ENCODE measurements around the gene CD302. TPM values are rescaled to one million over a fixed set of nuclear protein-coding genes. Genes with fewer than 3 reads are reported as not detected.

CD302 gene
- total RNA-seq, 4 donors from 2014 or later, result 12.7 to 35.9 (median 19.1) TPM

GRCh38 chr2:159783556-159783955 is 14.5 kb downstream of the CD302 start:
- no peaks in the 10 kb centered on the region for H3K9me3 ChIP-seq
- no peak for DNase-seq
- H3K4me1 ChIP-seq, result peaks cover 0 to 20% (median 8%) of the 10 kb centered on the region in 4 donors
- H3K4me3 ChIP-seq, result no peak overlapping the region
- H3K36me3 ChIP-seq, result no peaks in the 10 kb centered on the region
- no peaks in the 10 kb centered on the region for H3K27me3 ChIP-seq
- in situ Hi-C loops (cut with MboI; ENCODE audit: low pct_ligation_motif_present in 1 of 4, low pct_unique_long_range_greater_than_20kb in 1 of 4, low sequenced_read_pairs in 3 of 4) (no loop called here), intact Hi-C loops (cut with DNase I; ENCODE audit: low total_unique reads) (no loop called here)
- WGBS, 2 donors (ENCODE audit: low coverage in 1 of 2), result 70 to 74% methylated on average over 1 of the region's 1 CpG
- H3K27ac ChIP-seq, result no peak overlapping the region
- TF ChIP-seq POLR2A (IDR thresholded peaks at IDR 0.05) (no peak), EP300 (IDR thresholded peaks at IDR 0.05; ENCODE audit: low read depth) (no peak), CTCF (IDR thresholded peaks at IDR 0.05) (no peak), POLR2AphosphoS5 (IDR thresholded peaks at IDR 0.05) (no peak)

- WGBS, 2 donors (ENCODE audit: low coverage in 1 of 2), result 88 to 90% methylated on average over 3 of the region's 3 CpGs
- no peak for DNase-seq
- in situ Hi-C loops (cut with MboI; ENCODE audit: low pct_ligation_motif_present in 1 of 4, low pct_unique_long_range_greater_than_20kb in 1 of 4, low sequenced_read_pairs in 3 of 4) (no loop called here), intact Hi-C loops (cut with DNase I; ENCODE audit: low total_unique reads) (no loop called here)
- H3K9me3 ChIP-seq, result no peaks in the 10 kb centered on the region
- H3K36me3 ChIP-seq, result no peaks in the 10 kb centered on the region
- H3K4me3 ChIP-seq, result no peak overlapping the region
- H3K4me1 ChIP-seq, result no peaks in the 10 kb centered on the region
- H3K27ac ChIP-seq, result no peak overlapping the region
- H3K27me3 ChIP-seq, result no peaks in the 10 kb centered on the region
- TF ChIP-seq CTCF (IDR thresholded peaks at IDR 0.05), result peak in 1 of 5 experiments; percentile 9
- TF ChIP-seq POLR2AphosphoS5 (IDR thresholded peaks at IDR 0.05), result no peak
Measured at GRCh38 chr2:159776321-159776720, 21.7 kb downstream of the CD302 start.

- Histone ChIP-seq H3K36me3 (no peaks in the 10 kb centered on the region), H3K27ac (no peak overlapping the region), H3K4me1 (no peaks in the 10 kb centered on the region), H3K4me3 (no peak overlapping the region), H3K27me3 (no peaks in the 10 kb centered on the region), H3K9me3 (no peaks in the 10 kb centered on the region)
- in situ Hi-C loops (cut with MboI; ENCODE audit: low pct_ligation_motif_present in 1 of 4, low pct_unique_long_range_greater_than_20kb in 1 of 4, low sequenced_read_pairs in 3 of 4), result no loop called here
- no peak for DNase-seq
- 50 to 72% methylated on average over 1 of the region's 1 CpG for WGBS, 2 donors (ENCODE audit: low coverage in 1 of 2)
- intact Hi-C loops (cut with DNase I; ENCODE audit: low total_unique reads), result no loop called here
- TF ChIP-seq EP300 (IDR thresholded peaks at IDR 0.05; ENCODE audit: low read depth) (no peak), POLR2AphosphoS5 (IDR thresholded peaks at IDR 0.05) (no peak), CTCF (IDR thresholded peaks at IDR 0.05) (no peak), POLR2A (IDR thresholded peaks at IDR 0.05) (no peak)
Measured at GRCh38 chr2:159775021-159775420, 23.0 kb downstream of the CD302 start.

GRCh38 chr2:159774370-159774990 is 23.5 kb downstream of the CD302 start:
- no peak overlapping the region for H3K4me3 ChIP-seq
- in situ Hi-C loops (cut with MboI; ENCODE audit: low pct_ligation_motif_present in 1 of 4, low pct_unique_long_range_greater_than_20kb in 1 of 4, low sequenced_read_pairs in 3 of 4), result no loop called here
- H3K4me1 ChIP-seq, result no peaks in the 10 kb centered on the region
- 74 to 82% methylated on average over 3 of the region's 3 CpGs for WGBS, 2 donors (ENCODE audit: low coverage in 1 of 2)
- no peaks in the 10 kb centered on the region for H3K9me3 ChIP-seq
- intact Hi-C loops (cut with DNase I; ENCODE audit: low total_unique reads), result no loop called here
- TF ChIP-seq POLR2A (IDR thresholded peaks at IDR 0.05), result no peak
- TF ChIP-seq CTCF (IDR thresholded peaks at IDR 0.05), result no peak
- peak in 1 of 3 donors; percentile 5 for TF ChIP-seq POLR2AphosphoS5 (IDR thresholded peaks at IDR 0.05)
- TF ChIP-seq EP300 (IDR thresholded peaks at IDR 0.05; ENCODE audit: low read depth), result no peak
- DNase-seq, result no peak
- H3K36me3 ChIP-seq, result no peaks in the 10 kb centered on the region
- H3K27ac ChIP-seq, result no peak overlapping the region
- no peaks in the 10 kb centered on the region for H3K27me3 ChIP-seq

All from transverse colon (tissue), 4 donors.